WTC11 (cell line): ENCODE results near the gene DRD2. TPM values are rescaled to one million over a fixed set of nuclear protein-coding genes. Genes with fewer than 3 reads are reported as not detected.

Experiments
- CDX4 ChIP-seq: fragments of 250-450 bp; sonication (Bioruptor Pico); IDR thresholded peaks from 2 replicates; pipeline ENCODE4 v1.9.0; 2021; ENCODE audit warnings: moderate library complexity, mild to moderate bottlenecking, inconsistent platforms, borderline replicate concordance
- ESRRA ChIP-seq: sonication (generic); formaldehyde crosslinking; IDR thresholded peaks from 2 replicates; pipeline ENCODE4 v1.8.1; 2022; ENCODE audit warnings: mild to moderate bottlenecking, missing genetic modification reagents, borderline replicate concordance
- JAZF1 ChIP-seq: fragments of 250-450 bp; sonication (Bioruptor Pico); IDR thresholded peaks from 2 replicates; pipeline ENCODE4 v1.9.0; 2021; ENCODE audit warnings: moderate library complexity, mild to moderate bottlenecking, inconsistent platforms
- OVOL2 ChIP-seq: fragments of 250-450 bp; sonication (Bioruptor Pico); IDR thresholded peaks from 2 replicates; pipeline ENCODE4 v1.9.0; 2021; ENCODE audit warnings: mild to moderate bottlenecking, borderline replicate concordance
- TP53 ChIP-seq: sonication (generic); formaldehyde crosslinking; IDR thresholded peaks from 2 replicates; pipeline ENCODE4 v1.8.1; 2023; ENCODE audit warnings: mild to moderate bottlenecking, missing genetic modification reagents
- ZBTB43 ChIP-seq: sonication (generic); formaldehyde crosslinking; IDR thresholded peaks from 2 replicates; pipeline ENCODE4 v1.8.1; 2023; ENCODE audit warnings: mild to moderate bottlenecking, missing genetic modification reagents
- ZNF532 ChIP-seq: fragments of 250-450 bp; sonication (Bioruptor Pico); IDR thresholded peaks from 2 replicates; pipeline ENCODE4 v1.9.0; 2021; ENCODE audit warnings: mild to moderate bottlenecking, borderline replicate concordance
- total RNA-seq: library from RNA; stranded (reverse); gene quantifications from 3 replicates; pipeline ENCODE4 v1.2.3, GENCODE V29; 2021
- TF ChIP-seq, protein P1 (sequence below): sonication (generic); formaldehyde crosslinking; IDR thresholded peaks from 2 replicates; pipeline ENCODE4 v1.8.1; 2022; ENCODE audit warnings: low read depth, mild to moderate bottlenecking, moderate library complexity, missing genetic modification reagents, borderline replicate concordance
- TF ChIP-seq, protein P2 (sequence below): sonication (generic); formaldehyde crosslinking; IDR thresholded peaks from 2 replicates; pipeline ENCODE4 v1.8.1; 2023; ENCODE audit warnings: mild to moderate bottlenecking, missing genetic modification reagents, borderline replicate concordance
- TF ChIP-seq, protein P3 (sequence below): sonication (generic); formaldehyde crosslinking; IDR thresholded peaks from 2 replicates; pipeline ENCODE4 v1.8.1; 2022; ENCODE audit warnings: missing genetic modification reagents, borderline replicate concordance
- TF ChIP-seq, protein P4 (sequence below): fragments of 200-600 bp; IDR thresholded peaks from 2 replicates; pipeline ENCODE4 v1.8.0; 2022; ENCODE audit warnings: antibody characterized with exemption

The DRD2 gene
- total RNA-seq, 1 experiment from 2014 or later: 0.20 TPM

GRCh38 chr11:113369411-113369810 lies 105.8 kb downstream of the DRD2 start (continued):
- TF ChIP-seq, protein P1, sequence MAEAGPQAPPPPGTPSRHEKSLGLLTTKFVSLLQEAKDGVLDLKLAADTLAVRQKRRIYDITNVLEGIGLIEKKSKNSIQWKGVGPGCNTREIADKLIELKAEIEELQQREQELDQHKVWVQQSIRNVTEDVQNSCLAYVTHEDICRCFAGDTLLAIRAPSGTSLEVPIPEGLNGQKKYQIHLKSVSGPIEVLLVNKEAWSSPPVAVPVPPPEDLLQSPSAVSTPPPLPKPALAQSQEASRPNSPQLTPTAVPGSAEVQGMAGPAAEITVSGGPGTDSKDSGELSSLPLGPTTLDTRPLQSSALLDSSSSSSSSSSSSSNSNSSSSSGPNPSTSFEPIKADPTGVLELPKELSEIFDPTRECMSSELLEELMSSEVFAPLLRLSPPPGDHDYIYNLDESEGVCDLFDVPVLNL (CRISPR knock-in tag): no peak
- TF ChIP-seq CDX4 (CRISPR knock-in tag) (no peak), TP53 (CRISPR knock-in tag) (no peak), ZNF532 (CRISPR knock-in tag) (no peak), ZBTB43 (no peak), OVOL2 (no peak), JAZF1 (no peak), ESRRA (CRISPR knock-in tag) (no peak)
- TF ChIP-seq, protein P2, sequence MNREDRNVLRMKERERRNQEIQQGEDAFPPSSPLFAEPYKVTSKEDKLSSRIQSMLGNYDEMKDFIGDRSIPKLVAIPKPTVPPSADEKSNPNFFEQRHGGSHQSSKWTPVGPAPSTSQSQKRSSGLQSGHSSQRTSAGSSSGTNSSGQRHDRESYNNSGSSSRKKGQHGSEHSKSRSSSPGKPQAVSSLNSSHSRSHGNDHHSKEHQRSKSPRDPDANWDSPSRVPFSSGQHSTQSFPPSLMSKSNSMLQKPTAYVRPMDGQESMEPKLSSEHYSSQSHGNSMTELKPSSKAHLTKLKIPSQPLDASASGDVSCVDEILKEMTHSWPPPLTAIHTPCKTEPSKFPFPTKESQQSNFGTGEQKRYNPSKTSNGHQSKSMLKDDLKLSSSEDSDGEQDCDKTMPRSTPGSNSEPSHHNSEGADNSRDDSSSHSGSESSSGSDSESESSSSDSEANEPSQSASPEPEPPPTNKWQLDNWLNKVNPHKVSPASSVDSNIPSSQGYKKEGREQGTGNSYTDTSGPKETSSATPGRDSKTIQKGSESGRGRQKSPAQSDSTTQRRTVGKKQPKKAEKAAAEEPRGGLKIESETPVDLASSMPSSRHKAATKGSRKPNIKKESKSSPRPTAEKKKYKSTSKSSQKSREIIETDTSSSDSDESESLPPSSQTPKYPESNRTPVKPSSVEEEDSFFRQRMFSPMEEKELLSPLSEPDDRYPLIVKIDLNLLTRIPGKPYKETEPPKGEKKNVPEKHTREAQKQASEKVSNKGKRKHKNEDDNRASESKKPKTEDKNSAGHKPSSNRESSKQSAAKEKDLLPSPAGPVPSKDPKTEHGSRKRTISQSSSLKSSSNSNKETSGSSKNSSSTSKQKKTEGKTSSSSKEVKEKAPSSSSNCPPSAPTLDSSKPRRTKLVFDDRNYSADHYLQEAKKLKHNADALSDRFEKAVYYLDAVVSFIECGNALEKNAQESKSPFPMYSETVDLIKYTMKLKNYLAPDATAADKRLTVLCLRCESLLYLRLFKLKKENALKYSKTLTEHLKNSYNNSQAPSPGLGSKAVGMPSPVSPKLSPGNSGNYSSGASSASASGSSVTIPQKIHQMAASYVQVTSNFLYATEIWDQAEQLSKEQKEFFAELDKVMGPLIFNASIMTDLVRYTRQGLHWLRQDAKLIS (CRISPR knock-in tag): no peak
- TF ChIP-seq, protein P3, sequence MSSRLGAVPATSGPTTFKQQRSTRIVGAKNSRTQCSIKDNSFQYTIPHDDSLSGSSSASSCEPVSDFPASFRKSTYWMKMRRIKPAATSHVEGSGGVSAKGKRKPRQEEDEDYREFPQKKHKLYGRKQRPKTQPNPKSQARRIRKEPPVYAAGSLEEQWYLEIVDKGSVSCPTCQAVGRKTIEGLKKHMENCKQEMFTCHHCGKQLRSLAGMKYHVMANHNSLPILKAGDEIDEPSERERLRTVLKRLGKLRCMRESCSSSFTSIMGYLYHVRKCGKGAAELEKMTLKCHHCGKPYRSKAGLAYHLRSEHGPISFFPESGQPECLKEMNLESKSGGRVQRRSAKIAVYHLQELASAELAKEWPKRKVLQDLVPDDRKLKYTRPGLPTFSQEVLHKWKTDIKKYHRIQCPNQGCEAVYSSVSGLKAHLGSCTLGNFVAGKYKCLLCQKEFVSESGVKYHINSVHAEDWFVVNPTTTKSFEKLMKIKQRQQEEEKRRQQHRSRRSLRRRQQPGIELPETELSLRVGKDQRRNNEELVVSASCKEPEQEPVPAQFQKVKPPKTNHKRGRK (CRISPR knock-in tag): no peak
- TF ChIP-seq, protein P4, sequence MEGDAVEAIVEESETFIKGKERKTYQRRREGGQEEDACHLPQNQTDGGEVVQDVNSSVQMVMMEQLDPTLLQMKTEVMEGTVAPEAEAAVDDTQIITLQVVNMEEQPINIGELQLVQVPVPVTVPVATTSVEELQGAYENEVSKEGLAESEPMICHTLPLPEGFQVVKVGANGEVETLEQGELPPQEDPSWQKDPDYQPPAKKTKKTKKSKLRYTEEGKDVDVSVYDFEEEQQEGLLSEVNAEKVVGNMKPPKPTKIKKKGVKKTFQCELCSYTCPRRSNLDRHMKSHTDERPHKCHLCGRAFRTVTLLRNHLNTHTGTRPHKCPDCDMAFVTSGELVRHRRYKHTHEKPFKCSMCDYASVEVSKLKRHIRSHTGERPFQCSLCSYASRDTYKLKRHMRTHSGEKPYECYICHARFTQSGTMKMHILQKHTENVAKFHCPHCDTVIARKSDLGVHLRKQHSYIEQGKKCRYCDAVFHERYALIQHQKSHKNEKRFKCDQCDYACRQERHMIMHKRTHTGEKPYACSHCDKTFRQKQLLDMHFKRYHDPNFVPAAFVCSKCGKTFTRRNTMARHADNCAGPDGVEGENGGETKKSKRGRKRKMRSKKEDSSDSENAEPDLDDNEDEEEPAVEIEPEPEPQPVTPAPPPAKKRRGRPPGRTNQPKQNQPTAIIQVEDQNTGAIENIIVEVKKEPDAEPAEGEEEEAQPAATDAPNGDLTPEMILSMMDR: no peak
